ENCODE measurements around the gene FAAH.

Gene FAAH

GRCh38 chr1:46405197-46405555 is 11.1 kb downstream of the FAAH start:
- H3K27ac ChIP-seq (ENCODE audit: insufficient read depth in 1 of 2, low read depth in 1 of 2, low read length in 2 of 2, poor library complexity in 1 of 2, severe bottlenecking in 2 of 2), result no peak overlapping the region
- ChIA-PET POLR2A (no interaction called here), CTCF (interaction anchor here (0.9 to 1.6 kb wide), 2 partner anchors 17 to 124 kb away, joined by 3 read pairs; no protein-coding TSS in a partner anchor)
- H3K36me3 ChIP-seq (ENCODE audit: control insufficient read depth in 4 of 4, insufficient read depth in 4 of 4, low read length in 3 of 4), result peaks cover 0 to 9% (median 4%) of the 10 kb centered on the region in 4 experiments
- peaks cover 0 to 6% (median 4%) of the 10 kb centered on the region in 4 experiments for H3K4me1 ChIP-seq (ENCODE audit: control extremely low read depth in 1 of 4, control insufficient read depth in 4 of 4, insufficient read depth in 4 of 4, low read length in 3 of 4)
- H3K27me3 ChIP-seq (replicated peaks in 2 of 5; ENCODE audit: control insufficient read depth in 4 of 5, insufficient read depth in 5 of 5, low read length in 4 of 5), result no peaks in the 10 kb centered on the region
- WGBS (ENCODE audit: insufficient coverage), result 98% methylated on average over 10 of the region's 12 CpGs
- no peak for DNase-seq
- H3K4me3 ChIP-seq (ENCODE audit: control insufficient read depth in 1 of 7, extremely low read depth in 1 of 7, insufficient read depth in 4 of 7, low read depth in 2 of 7, low read length in 6 of 7), result no peak overlapping the region
- H3K9me3 ChIP-seq (ENCODE audit: control extremely low read depth in 1 of 5, control insufficient read depth in 4 of 5, insufficient read depth in 2 of 5, low read depth in 1 of 5, low read length in 4 of 5), result no peaks in the 10 kb centered on the region

GRCh38 chr1:46405724-46406123 is 11.6 kb downstream of the FAAH start:
- no peak for DNase-seq
- peaks cover 0 to 6% (median 4%) of the 10 kb centered on the region in 4 experiments for H3K4me1 ChIP-seq (ENCODE audit: control extremely low read depth in 1 of 4, control insufficient read depth in 4 of 4, insufficient read depth in 4 of 4, low read length in 3 of 4)
- no peak overlapping the region for H3K4me3 ChIP-seq (ENCODE audit: control insufficient read depth in 1 of 7, extremely low read depth in 1 of 7, insufficient read depth in 4 of 7, low read depth in 2 of 7, low read length in 6 of 7)
- peaks cover 0 to 9% (median 4%) of the 10 kb centered on the region in 4 experiments for H3K36me3 ChIP-seq (ENCODE audit: control insufficient read depth in 4 of 4, insufficient read depth in 4 of 4, low read length in 3 of 4)
- no peaks in the 10 kb centered on the region for H3K9me3 ChIP-seq (ENCODE audit: control extremely low read depth in 1 of 5, control insufficient read depth in 4 of 5, insufficient read depth in 2 of 5, low read depth in 1 of 5, low read length in 4 of 5)
- WGBS (ENCODE audit: insufficient coverage), result 95% methylated on average over 15 of the region's 17 CpGs
- no peaks in the 10 kb centered on the region for H3K27me3 ChIP-seq (replicated peaks in 2 of 5; ENCODE audit: control insufficient read depth in 4 of 5, insufficient read depth in 5 of 5, low read length in 4 of 5)
- POLR2A ChIA-PET, result no interaction called here
- CTCF ChIA-PET, result interaction anchor here (0.9 to 1.6 kb wide), 2 partner anchors 16 to 124 kb away, joined by 3 read pairs; no protein-coding TSS in a partner anchor
- no peak overlapping the region for H3K27ac ChIP-seq (ENCODE audit: insufficient read depth in 1 of 2, low read depth in 1 of 2, low read length in 2 of 2, poor library complexity in 1 of 2, severe bottlenecking in 2 of 2)

GRCh38 chr1:46406881-46407608 is 12.9 kb downstream of the FAAH start:
- Histone ChIP-seq H3K4me1 (ENCODE audit: control extremely low read depth in 1 of 4, control insufficient read depth in 4 of 4, insufficient read depth in 4 of 4, low read length in 3 of 4) (peaks cover 0 to 3% (median 3%) of the 10 kb centered on the region in 4 experiments), H3K27ac (ENCODE audit: insufficient read depth in 1 of 2, low read depth in 1 of 2, low read length in 2 of 2, poor library complexity in 1 of 2, severe bottlenecking in 2 of 2) (no peak overlapping the region), H3K27me3 (replicated peaks in 2 of 5; ENCODE audit: control insufficient read depth in 4 of 5, insufficient read depth in 5 of 5, low read length in 4 of 5) (no peaks in the 10 kb centered on the region), H3K9me3 (ENCODE audit: control extremely low read depth in 1 of 5, control insufficient read depth in 4 of 5, insufficient read depth in 2 of 5, low read depth in 1 of 5, low read length in 4 of 5) (no peaks in the 10 kb centered on the region), H3K4me3 (ENCODE audit: control insufficient read depth in 1 of 7, extremely low read depth in 1 of 7, insufficient read depth in 4 of 7, low read depth in 2 of 7, low read length in 6 of 7) (no peak overlapping the region), H3K36me3 (ENCODE audit: control insufficient read depth in 4 of 4, insufficient read depth in 4 of 4, low read length in 3 of 4) (peaks cover 0 to 10% (median 4%) of the 10 kb centered on the region in 4 experiments)
- POLR2A ChIA-PET, result no interaction called here
- DNase-seq, result no peak
- CTCF ChIA-PET, result interaction anchor here (1.1 to 2.9 kb wide), 4 partner anchors 8 to 37 kb away, joined by 4 to 10 read pairs (median 4); no protein-coding TSS in a partner anchor
- WGBS (ENCODE audit: insufficient coverage), result 83% methylated on average over 9 of the region's 13 CpGs

- peaks cover 0 to 3% (median 0%) of the 10 kb centered on the region in 4 experiments for H3K4me1 ChIP-seq (ENCODE audit: control extremely low read depth in 1 of 4, control insufficient read depth in 4 of 4, insufficient read depth in 4 of 4, low read length in 3 of 4)
- CTCF ChIA-PET, result interaction anchor here (1.1 to 2.9 kb wide), 6 partner anchors 9 to 37 kb away, joined by 4 to 10 read pairs (median 4); no protein-coding TSS in a partner anchor
- WGBS (ENCODE audit: insufficient coverage), result 99% methylated on average over 7 of the region's 9 CpGs
- H3K4me3 ChIP-seq (ENCODE audit: control insufficient read depth in 1 of 7, extremely low read depth in 1 of 7, insufficient read depth in 4 of 7, low read depth in 2 of 7, low read length in 6 of 7), result no peak overlapping the region
- no peak for DNase-seq
- POLR2A ChIA-PET, result no interaction called here
- H3K27me3 ChIP-seq (replicated peaks in 2 of 5; ENCODE audit: control insufficient read depth in 4 of 5, insufficient read depth in 5 of 5, low read length in 4 of 5), result no peaks in the 10 kb centered on the region
- H3K9me3 ChIP-seq (ENCODE audit: control extremely low read depth in 1 of 5, control insufficient read depth in 4 of 5, insufficient read depth in 2 of 5, low read depth in 1 of 5, low read length in 4 of 5), result no peaks in the 10 kb centered on the region
- H3K27ac ChIP-seq (ENCODE audit: insufficient read depth in 1 of 2, low read depth in 1 of 2, low read length in 2 of 2, poor library complexity in 1 of 2, severe bottlenecking in 2 of 2), result no peak overlapping the region
- peaks cover 0 to 11% (median 4%) of the 10 kb centered on the region in 4 experiments for H3K36me3 ChIP-seq (ENCODE audit: control insufficient read depth in 4 of 4, insufficient read depth in 4 of 4, low read length in 3 of 4)
These were observed 13.5 kb downstream of the FAAH start for GRCh38 chr1:46407636-46408035.

- no peaks in the 10 kb centered on the region for H3K9me3 ChIP-seq (ENCODE audit: control extremely low read depth in 1 of 5, control insufficient read depth in 4 of 5, insufficient read depth in 2 of 5, low read depth in 1 of 5, low read length in 4 of 5)
- peaks cover 0 to 14% (median 5%) of the 10 kb centered on the region in 4 experiments for H3K36me3 ChIP-seq (ENCODE audit: control insufficient read depth in 4 of 4, insufficient read depth in 4 of 4, low read length in 3 of 4)
- H3K27ac ChIP-seq (ENCODE audit: insufficient read depth in 1 of 2, low read depth in 1 of 2, low read length in 2 of 2, poor library complexity in 1 of 2, severe bottlenecking in 2 of 2), result no peak overlapping the region
- ChIA-PET CTCF (interaction anchor here (1.1 to 2.9 kb wide), 6 partner anchors 9 to 126 kb away, joined by 3 to 10 read pairs (median 6); no protein-coding TSS in a partner anchor), POLR2A (no interaction called here)
- no peak overlapping the region for H3K4me3 ChIP-seq (ENCODE audit: control insufficient read depth in 1 of 7, extremely low read depth in 1 of 7, insufficient read depth in 4 of 7, low read depth in 2 of 7, low read length in 6 of 7)
- 100% methylated on average over 11 of the region's 12 CpGs for WGBS (ENCODE audit: insufficient coverage)
- peaks cover 0 to 3% (median 0%) of the 10 kb centered on the region in 4 experiments for H3K4me1 ChIP-seq (ENCODE audit: control extremely low read depth in 1 of 4, control insufficient read depth in 4 of 4, insufficient read depth in 4 of 4, low read length in 3 of 4)
- H3K27me3 ChIP-seq (replicated peaks in 2 of 5; ENCODE audit: control insufficient read depth in 4 of 5, insufficient read depth in 5 of 5, low read length in 4 of 5), result no peaks in the 10 kb centered on the region
- no peak for DNase-seq
These were observed 14.4 kb downstream of the FAAH start for GRCh38 chr1:46408356-46409062.

GRCh38 chr1:46409063-46409372 is 14.9 kb downstream of the FAAH start:
- H3K4me1 ChIP-seq (ENCODE audit: control extremely low read depth in 1 of 4, control insufficient read depth in 4 of 4, insufficient read depth in 4 of 4, low read length in 3 of 4), result peaks cover 0 to 3% (median 0%) of the 10 kb centered on the region in 4 experiments
- H3K9me3 ChIP-seq (ENCODE audit: control extremely low read depth in 1 of 5, control insufficient read depth in 4 of 5, insufficient read depth in 2 of 5, low read depth in 1 of 5, low read length in 4 of 5), result no peaks in the 10 kb centered on the region
- ChIA-PET CTCF (interaction anchor here (0.7 to 2.9 kb wide), 8 partner anchors 10 to 139 kb away, joined by 3 to 10 read pairs (median 4); no protein-coding TSS in a partner anchor), POLR2A (no interaction called here)
- no peak overlapping the region for H3K27ac ChIP-seq (ENCODE audit: insufficient read depth in 1 of 2, low read depth in 1 of 2, low read length in 2 of 2, poor library complexity in 1 of 2, severe bottlenecking in 2 of 2)
- WGBS (ENCODE audit: insufficient coverage), result 100% methylated on average over 1 of the region's 1 CpG
- peaks cover 0 to 14% (median 4%) of the 10 kb centered on the region in 4 experiments for H3K36me3 ChIP-seq (ENCODE audit: control insufficient read depth in 4 of 4, insufficient read depth in 4 of 4, low read length in 3 of 4)
- H3K27me3 ChIP-seq (replicated peaks in 2 of 5; ENCODE audit: control insufficient read depth in 4 of 5, insufficient read depth in 5 of 5, low read length in 4 of 5), result no peaks in the 10 kb centered on the region
- DNase-seq, result no peak
- no peak overlapping the region for H3K4me3 ChIP-seq (ENCODE audit: control insufficient read depth in 1 of 7, extremely low read depth in 1 of 7, insufficient read depth in 4 of 7, low read depth in 2 of 7, low read length in 6 of 7)
